ENCODE results near the gene PVALEF.
"Not testable (repeated sequence)": the region's sequence is repeated elsewhere in the genome, so short reads cannot be mapped to it uniquely, and the experiment has no call there.

Gene PVALEF

GRCh38 chr17:81147701-81148100 lies 17.6 kb upstream of the PVALEF start:
- no peak for DNase-seq

GRCh38 chr17:81148571-81148970 lies 16.7 kb upstream of the PVALEF start:
- no peak for DNase-seq

- DNase-seq: no peak
Measured at GRCh38 chr17:81148986-81149533, 16.2 kb upstream of the PVALEF start.

GRCh38 chr17:81150377-81151077 lies 14.8 kb upstream of the PVALEF start:
- no peak for DNase-seq

- no peak for DNase-seq
Measured at GRCh38 chr17:81151278-81151677, 14.0 kb upstream of the PVALEF start.

- no peak for DNase-seq
Measured at GRCh38 chr17:81152288-81152828, 12.9 kb upstream of the PVALEF start.

GRCh38 chr17:81153340-81153803 lies 11.9 kb upstream of the PVALEF start:
- DNase-seq: no peak

- DNase-seq: not testable (repeated sequence)
Measured at GRCh38 chr17:81154016-81154415, 11.3 kb upstream of the PVALEF start.

GRCh38 chr17:81154961-81155360 lies 10.3 kb upstream of the PVALEF start:
- no peak for DNase-seq

- no peak for DNase-seq
Measured at GRCh38 chr17:81156866-81157805, 8.2 kb upstream of the PVALEF start.

GRCh38 chr17:81157848-81158687 lies 7.2 kb upstream of the PVALEF start:
- no peak for DNase-seq

- DNase-seq: no peak
Measured at GRCh38 chr17:81158688-81159590, 6.4 kb upstream of the PVALEF start.

GRCh38 chr17:81159611-81160265 lies 5.6 kb upstream of the PVALEF start:
- no peak for DNase-seq

GRCh38 chr17:81160306-81160705 lies 5.0 kb upstream of the PVALEF start:
- no peak for DNase-seq

- no peak for DNase-seq
Measured at GRCh38 chr17:81160747-81161453, 4.4 kb upstream of the PVALEF start.

- DNase-seq: no peak
Measured at GRCh38 chr17:81161536-81161935, 3.8 kb upstream of the PVALEF start.

GRCh38 chr17:81161972-81162371 lies 3.3 kb upstream of the PVALEF start:
- no peak for DNase-seq

GRCh38 chr17:81162491-81162890 lies 2.8 kb upstream of the PVALEF start:
- no peak for DNase-seq

- no peak for DNase-seq
Measured at GRCh38 chr17:81163051-81163695, 2.1 kb upstream of the PVALEF start.
